ENCODE results near the gene RPL41. TPM values are rescaled to one million over a fixed set of nuclear protein-coding genes. Genes with fewer than 3 reads are reported as not detected.
"Not testable (repeated sequence)": the region's sequence is repeated elsewhere in the genome, so short reads cannot be mapped to it uniquely, and the experiment has no call there.

RPL41 gene
- total RNA-seq (2014; rRNA removed), result 1,853 and 1,922 TPM in 2 replicates
- 8,168 TPM for polyA plus RNA-seq (2012)

DNA sequence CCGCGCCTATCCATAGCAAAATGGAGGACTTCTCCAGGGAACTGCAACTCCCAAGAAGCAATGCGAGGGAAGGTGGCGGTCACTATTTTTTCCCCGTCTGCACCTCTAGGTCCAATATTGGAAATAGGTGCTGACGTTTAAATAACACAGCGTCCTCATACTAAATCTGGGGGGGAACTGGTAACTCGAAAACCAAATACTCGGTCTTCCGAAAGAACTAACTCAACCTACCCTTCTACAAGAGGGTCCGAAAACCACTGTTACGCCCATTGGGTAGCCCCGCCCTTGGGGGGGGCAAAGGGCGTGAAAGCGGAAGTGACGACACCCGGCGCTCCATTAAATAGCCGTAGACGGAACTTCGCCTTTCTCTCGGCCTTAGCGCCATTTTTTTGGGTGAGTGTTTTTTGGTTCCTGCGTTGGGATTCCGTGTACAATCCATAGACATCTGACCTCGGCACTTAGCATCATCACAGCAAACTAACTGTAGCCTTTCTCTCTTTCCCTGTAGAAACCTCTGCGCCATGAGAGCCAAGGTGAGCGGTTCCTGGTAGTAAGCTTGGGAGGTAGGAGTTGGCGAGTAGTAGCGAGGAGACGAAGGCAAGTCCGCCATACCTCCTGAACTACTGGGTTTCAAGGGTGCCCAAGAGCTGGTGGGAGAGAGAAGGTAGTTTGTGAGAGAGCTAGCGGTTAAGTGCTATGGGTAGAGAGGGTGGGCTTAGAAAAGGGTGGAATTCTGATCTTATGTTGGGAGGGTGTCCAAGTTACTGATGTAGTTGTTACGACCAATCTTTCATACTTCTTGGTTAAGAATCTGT, at the start of gene RPL41:
Gene RPL41 (plus strand): TSS at position 367 of the 815 bp plus-strand sequence.
- DNase-seq (ENCODE audit: low read depth), result peak; percentile 93

DNA sequence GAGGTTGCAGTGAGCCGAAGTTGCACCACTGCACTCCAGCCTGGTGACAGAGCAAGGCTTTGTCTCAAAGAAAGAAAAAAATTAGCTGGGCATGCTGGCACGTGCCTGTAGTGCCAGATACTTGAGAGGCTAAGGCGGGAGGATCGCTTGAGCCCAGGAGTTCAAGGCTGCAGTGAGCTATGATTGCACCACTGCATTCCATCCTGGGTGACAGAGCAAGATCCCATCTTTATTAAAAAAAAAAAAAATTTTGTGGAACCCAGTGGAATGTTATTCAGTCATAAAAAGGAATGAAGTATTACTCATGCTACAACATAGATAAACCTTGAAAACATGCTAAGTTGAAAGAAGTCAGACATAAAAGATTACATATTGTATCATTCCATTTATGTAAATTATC, 44.8 kb upstream of the RPL41 start:
- no peak for DNase-seq (ENCODE audit: low read depth)

DNA sequence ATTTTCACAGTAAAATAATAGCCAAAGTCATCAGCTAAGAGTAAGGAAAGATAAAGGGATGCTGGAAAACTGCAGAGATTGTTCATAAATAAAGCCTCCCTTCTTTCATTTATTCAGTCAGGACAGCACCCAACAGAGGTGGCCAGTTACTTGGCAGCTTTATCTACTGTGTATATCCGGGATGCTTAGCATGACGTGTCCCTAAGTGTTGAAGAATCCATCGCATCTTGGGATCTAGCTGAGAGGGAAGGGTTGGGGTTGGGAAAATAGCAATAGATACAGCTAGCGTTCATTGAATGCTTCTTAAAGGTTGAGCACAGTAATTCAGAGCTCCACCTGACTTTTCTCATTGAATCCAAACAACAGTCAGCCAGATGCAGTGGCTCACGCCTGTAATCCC, 42.0 kb upstream of the RPL41 start:
- DNase-seq (ENCODE audit: low read depth), result no peak

DNA sequence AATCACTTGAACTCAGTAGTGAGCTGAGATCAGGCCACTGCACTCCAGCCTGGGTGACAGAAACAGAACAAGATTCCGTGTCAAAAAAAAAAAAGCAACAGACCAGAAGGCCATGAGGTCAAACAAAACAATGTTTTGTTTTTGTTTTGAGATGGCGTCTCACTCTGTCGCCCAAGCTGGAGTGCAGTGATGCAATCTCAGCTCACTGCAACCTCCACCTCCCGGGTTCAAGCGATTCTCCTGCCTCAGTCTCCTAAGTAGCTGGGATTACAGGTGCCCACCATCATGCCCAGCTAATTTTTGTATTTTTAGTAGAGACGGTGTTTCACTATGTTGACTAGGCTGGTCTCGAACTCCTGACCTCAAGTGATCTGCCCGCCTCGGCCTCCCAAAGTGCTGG, 38.5 kb upstream of the RPL41 start:
- DNase-seq (ENCODE audit: low read depth), result not testable (repeated sequence)

DNA sequence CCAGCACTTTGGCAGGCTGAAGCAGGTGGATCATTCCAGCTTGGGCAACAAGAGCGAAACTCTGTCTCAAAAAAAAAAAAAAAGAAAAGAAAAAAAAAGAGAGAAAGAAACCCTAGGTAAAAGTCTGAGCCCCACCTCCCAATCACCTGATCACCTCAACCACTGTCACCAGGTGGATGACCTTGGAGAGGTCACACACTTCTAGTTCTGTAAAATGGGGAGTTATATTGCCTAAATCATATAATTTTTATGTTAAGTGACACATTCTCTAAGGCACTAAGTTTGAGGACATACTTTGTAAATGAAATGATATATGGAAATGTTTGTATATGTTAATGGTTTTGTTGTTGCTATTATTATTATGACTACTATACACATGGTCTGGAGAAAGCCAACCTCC, 38.0 kb upstream of the RPL41 start:
- DNase-seq (ENCODE audit: low read depth), result no peak

DNA sequence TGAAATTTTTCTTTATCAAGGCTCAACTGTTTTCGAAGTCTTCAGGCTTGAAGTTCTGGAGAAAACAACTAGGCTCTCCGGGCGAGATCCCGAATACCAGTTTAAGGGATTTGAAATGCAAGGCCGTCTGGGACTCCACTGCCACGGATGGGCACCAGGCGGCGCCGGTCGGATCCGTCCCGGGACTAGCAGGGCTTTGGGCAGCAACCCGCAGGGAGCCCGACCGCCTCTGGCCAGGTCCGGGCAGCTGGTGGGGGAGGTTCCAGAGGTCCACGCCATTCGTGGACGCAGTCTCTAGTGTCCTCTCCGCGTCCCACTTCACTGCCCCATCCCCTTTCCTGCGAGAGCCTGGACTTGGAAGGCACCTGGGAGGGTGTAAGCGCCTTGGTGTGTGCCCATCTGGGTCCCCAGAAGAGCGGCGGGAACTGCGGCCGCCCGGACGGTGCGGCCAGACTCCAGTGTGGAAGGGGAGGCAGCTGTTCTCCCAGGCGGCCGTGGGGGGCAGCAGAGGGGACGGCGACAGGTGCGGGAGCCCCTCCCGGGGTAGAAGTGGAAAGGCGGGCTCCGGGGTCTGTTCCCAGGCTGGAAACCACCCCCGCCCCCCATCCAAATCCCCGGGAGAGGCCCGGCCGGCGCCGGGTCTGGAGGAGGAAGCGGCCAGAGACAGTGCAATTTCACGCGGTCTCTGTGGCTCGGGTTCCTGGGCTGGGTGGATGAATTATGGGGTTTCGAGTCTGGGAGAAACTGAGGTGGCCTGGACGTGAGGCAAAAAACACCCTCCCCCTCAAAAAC, 37.3 kb upstream of the RPL41 start:
- peak; percentile 78 for DNase-seq (ENCODE audit: low read depth)

DNA sequence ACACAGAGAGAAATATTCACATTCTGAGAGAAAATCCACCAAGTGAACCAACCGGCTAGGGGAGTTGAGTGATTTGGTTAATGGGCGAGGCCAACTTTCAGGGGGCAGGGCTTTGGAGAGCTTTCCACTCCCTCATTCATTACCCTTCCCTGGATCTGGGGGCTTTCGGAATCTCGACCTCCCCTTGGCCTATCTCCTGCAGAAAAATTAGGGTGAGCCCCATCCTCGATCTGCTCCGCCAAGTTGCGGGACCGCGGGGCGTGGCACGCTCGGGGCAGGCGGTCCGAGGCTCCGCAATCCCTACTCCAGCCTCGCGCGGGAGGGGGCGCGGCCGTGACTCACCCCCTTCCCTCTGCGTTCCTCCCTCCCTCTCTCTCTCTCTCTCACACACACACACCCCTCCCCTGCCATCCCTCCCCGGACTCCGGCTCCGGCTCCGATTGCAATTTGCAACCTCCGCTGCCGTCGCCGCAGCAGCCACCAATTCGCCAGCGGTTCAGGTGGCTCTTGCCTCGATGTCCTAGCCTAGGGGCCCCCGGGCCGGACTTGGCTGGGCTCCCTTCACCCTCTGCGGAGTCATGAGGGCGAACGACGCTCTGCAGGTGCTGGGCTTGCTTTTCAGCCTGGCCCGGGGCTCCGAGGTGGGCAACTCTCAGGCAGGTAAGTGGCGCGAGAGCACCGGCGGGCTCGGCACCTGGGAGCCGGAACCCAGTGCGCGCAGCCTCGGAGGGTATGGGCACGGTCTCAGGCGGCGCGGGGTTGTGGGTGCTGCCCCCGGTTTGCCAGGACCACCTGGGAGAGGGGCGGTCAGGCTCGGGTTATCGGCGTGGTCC, 36.5 kb upstream of the RPL41 start, which contains the start of gene ERBB3:
Gene ERBB3 (plus strand): TSS at position 443 of the 833 bp plus-strand sequence. CDS start 136 bp downstream, at position 579.
- peak; percentile 73 for DNase-seq (ENCODE audit: low read depth)

DNA sequence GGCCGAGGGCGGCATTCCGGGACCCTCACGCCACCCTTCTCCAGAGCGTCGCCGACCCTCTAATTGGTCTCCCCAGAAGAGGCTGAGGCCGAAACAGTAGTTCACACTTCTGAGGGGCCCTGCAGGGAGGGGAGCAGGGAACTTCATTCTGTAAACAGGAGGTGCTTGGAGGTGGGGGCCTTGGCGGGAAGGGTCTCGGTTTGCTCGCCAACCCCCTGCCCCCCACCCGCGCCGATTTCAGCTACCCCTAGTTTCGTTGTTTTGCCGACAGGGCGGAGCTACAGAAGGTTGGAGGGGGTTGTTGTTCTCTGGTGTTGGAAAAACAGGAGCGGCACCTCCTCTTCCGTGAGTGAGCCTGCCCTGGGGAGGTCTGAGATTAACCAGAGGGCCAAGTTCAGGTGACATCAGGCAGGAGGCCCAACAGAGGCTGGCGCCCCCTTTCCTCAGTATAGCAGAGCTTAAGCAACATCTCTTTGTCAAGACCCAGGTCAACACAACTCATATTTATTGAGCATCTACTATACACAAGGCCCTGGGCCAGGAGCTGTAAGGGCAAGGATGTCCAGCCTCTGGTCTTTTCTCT, 35.8 kb upstream of the RPL41 start:
- no peak for DNase-seq (ENCODE audit: low read depth)

DNA sequence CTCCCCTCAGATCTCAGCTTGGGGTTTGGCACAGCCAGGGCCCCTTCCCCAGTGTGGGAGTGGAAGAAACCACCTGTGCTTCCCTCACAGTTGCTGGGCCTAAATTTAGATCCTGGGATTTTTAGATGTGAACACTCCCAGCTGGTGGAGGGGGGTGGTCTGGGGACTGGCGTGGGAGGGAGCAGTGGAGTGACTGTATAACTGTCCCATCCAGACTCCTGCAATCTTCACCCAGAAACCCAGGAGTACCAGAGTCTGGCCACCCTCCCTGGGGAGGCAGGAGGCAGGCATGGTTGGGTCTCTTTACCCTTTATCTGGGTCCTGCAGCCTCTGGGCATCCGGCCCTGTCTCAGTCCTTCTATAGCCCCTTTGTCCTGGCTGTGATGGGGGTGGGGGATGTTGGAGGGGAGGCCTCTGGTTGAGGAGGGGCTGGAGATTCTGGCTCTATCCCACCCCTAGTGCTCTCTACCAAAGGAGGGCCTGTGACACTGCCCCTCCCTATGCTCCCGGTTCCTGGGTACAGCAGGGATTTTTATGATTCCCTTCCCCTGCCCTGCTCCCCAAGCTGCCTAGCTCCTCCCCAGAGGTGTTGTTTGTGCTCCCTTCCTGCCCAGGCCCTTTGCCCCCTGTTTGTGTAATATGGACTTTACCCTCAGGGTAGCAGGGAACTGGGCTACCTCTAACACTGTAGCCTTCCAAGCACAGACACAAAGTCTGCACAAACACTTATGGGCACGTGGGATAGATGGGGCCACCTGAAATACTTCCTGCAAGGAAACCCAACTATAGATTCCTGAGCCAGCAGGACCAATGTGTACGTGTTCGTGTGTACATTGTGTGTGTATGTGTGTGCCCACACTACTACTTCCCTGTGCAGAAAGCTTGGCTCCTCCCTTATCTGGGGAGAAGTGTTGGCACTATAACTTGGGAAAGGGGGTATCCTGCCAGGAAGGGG, 34.8 kb upstream of the RPL41 start:
- DNase-seq (ENCODE audit: low read depth), result no peak

DNA sequence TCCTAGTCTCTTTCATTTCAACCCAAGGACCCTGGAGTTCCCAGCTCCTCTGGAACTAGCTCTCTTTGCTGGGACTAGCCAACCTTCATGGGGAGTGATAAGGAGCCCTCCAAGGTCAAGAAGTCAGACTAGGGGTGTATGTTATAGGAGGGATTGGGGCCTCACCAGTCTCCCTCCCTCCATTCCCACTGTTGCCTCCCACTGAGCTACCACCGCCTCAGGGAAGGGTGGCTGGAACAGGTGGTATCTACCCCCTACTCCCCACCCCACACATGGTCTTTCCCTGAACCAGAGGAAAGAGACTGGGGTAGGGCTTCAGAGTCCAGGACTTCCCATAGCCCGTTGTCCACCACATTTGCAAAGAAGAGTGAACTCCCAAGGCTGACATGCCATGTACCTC, 34.1 kb upstream of the RPL41 start:
- no peak for DNase-seq (ENCODE audit: low read depth)

DNA sequence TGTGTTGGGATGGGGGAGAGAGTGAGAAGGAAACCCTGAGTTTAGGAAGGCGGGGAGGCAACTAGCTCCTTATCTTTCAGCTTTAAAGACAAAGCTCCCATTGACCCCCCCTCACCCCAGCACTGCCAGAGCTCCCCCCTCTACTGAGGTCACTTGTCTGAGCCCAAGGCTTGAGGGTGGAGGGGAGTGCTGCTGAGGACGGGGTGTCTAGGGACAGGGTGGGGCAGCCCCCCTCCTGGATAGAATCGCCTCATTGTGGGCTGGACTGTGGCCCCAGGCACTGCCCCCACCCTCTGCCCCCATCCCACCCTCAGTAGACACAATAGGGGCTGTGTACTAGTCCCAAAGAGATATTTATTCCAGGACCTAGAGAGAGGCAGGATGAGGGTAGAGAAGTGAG, 33.5 kb upstream of the RPL41 start:
- DNase-seq (ENCODE audit: low read depth), result no peak

DNA sequence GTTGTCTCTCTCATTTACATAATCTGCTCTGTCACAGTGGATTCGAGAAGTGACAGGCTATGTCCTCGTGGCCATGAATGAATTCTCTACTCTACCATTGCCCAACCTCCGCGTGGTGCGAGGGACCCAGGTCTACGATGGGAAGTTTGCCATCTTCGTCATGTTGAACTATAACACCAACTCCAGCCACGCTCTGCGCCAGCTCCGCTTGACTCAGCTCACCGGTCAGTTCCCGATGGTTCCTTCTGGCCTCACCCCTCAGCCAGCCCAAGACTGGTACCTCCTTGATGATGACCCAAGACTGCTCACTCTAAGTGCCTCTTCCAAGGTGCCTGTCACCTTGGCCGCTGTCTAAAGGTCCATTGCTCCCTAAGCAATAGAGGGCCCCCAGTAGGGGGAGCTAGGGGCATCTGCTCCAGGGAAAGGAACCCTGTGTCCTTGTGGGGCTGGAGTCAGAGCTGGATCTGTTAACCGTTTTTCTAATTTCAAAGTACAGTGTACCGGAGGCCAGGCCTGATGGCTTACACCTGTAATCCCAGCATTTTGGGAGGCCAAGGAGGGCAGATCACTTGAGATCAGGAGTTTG, 31.4 kb upstream of the RPL41 start:
- no peak for DNase-seq (ENCODE audit: low read depth)

DNA sequence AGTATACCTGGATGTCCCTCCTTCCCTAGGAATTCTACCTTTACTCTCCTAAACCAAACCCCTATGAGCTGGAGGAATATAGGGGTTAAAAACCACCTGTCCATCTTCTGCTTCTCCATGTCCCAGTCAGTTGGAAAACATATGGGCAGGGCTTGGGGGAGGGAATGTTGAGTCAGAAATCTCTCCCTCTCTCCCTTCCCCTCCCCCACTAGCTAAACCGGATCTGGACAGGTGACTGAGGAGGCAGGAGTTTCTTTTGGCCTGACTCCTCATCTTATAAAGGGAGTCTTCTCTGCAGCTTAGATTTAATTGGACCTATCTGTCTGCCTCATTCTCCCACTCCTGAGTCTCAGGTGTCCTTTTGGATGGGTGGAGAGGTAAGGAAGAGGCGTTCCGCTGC, 30.3 kb upstream of the RPL41 start:
- DNase-seq (ENCODE audit: low read depth), result no peak

DNA sequence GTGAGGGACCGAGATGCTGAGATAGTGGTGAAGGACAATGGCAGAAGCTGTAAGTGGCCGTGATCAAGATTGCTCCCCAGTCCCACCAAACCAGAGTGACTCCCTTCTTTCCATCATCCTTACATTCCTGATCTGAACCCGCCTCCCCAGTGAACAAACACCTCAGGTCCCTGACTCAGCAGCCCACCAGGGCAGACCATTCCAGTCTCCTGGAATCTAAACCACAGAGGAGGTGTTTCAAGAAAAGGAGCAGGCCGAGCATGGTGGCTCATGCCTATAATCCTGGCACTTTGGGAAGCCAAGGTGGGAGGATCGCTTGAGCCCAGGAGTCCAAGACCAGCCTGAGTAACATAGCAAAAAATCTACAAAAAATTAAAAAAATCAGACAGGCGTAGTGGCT, 29.8 kb upstream of the RPL41 start:
- no peak for DNase-seq (ENCODE audit: low read depth)

DNA sequence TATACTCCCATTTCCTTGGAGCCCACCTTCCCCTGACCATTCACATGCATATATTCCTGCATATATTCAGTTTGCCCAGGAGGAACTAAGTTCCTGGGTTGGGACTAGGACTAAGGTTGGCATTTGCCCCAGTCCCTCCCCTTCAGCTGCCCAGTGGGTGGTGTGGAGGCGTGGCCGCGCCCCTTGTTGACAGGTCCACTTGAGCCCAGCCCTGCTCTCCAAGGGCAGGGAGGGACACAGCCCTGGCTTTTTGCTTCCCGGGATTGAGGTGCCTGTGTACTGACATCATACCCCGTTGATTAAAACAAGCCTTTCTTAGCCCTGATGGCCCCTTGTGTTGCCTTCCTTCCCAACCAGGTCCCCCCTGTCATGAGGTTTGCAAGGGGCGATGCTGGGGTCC, 29.2 kb upstream of the RPL41 start:
- DNase-seq (ENCODE audit: low read depth), result no peak

DNA sequence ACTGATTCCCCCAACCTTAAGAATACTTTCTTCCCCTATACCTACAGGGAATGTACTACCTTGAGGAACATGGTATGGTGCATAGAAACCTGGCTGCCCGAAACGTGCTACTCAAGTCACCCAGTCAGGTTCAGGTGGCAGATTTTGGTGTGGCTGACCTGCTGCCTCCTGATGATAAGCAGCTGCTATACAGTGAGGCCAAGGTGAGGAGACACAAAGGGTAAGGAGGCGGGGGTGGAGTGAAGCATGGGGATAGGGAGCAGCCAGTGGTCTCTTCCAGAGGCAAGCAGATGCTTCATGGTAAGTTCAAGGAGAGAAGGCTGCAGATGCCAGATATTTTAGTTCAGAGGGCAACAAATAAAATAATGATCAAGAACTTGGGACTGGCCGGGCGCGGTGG, 18.7 kb upstream of the RPL41 start:
- DNase-seq (ENCODE audit: low read depth), result no peak

DNA sequence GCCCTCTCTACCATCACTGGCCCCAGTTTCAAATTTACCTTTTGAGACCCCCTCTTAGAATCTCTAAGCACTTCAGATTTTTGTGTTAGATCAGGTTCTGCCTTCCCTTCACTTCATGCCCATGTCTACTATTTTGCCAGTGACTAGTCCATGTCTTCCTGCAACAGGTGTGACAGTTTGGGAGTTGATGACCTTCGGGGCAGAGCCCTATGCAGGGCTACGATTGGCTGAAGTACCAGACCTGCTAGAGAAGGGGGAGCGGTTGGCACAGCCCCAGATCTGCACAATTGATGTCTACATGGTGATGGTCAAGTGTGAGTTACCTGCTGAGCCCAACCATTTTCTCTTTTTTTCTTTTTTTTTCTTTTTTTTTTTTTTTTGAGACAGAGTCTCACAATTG, 17.8 kb upstream of the RPL41 start:
- DNase-seq (ENCODE audit: low read depth), result no peak

DNA sequence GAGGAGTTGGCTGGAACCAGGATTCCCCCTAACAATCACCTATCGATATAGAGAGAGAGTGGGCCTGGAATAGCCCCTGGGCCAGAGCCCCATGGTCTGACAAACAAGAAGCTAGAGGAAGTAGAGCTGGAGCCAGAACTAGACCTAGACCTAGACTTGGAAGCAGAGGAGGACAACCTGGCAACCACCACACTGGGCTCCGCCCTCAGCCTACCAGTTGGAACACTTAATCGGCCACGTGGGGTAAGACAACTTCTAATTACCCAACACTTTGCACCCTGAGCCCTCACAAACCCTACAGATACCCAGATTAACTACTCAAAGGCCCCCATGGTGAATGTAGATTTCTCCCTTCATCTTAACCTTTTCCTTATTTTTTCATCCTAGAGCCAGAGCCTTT, 16.6 kb upstream of the RPL41 start:
- DNase-seq (ENCODE audit: low read depth), result no peak

DNA sequence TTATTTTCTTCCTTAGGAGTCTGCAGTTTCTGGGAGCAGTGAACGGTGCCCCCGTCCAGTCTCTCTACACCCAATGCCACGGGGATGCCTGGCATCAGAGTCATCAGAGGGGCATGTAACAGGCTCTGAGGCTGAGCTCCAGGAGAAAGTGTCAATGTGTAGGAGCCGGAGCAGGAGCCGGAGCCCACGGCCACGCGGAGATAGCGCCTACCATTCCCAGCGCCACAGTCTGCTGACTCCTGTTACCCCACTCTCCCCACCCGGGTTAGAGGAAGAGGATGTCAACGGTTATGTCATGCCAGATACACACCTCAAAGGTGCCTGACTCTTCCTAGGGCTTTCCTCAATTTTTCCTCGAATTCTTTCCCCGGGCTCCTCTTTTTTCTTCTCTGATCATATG, 15.4 kb upstream of the RPL41 start:
- DNase-seq (ENCODE audit: low read depth), result no peak

DNA sequence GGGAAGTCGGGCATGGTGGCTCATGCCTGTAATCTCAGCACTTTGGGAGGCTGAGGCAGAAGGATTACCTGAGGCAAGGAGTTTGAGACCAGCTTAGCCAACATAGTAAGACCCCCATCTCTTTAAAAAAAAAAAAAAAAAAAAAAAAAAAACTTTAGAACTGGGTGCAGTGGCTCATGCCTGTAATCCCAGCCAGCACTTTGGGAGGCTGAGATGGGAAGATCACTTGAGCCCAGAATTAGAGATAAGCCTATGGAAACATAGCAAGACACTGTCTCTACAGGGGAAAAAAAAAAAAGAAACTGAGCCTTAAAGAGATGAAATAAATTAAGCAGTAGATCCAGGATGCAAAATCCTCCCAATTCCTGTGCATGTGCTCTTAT, 13.8 kb upstream of the RPL41 start:
- DNase-seq (ENCODE audit: low read depth), result no peak
